AG09319 (cell line): ENCODE results near the gene DNASE1L3.

Experiments
- DNase-seq: peaks from one replicate; pipeline ENCODE4 v3.0.0-alpha.2; 2010; ENCODE audit warnings: low read depth; ENCODE audit errors: extremely low read depth
- TF ChIP-seq, protein P1 (sequence below): IDR thresholded peaks from 2 replicates; pipeline ENCODE4 v1.5.1; 2011; ENCODE audit warnings: low read depth, mild to moderate bottlenecking, inconsistent platforms, low read length, moderate library complexity

The DNASE1L3 gene

DNA sequence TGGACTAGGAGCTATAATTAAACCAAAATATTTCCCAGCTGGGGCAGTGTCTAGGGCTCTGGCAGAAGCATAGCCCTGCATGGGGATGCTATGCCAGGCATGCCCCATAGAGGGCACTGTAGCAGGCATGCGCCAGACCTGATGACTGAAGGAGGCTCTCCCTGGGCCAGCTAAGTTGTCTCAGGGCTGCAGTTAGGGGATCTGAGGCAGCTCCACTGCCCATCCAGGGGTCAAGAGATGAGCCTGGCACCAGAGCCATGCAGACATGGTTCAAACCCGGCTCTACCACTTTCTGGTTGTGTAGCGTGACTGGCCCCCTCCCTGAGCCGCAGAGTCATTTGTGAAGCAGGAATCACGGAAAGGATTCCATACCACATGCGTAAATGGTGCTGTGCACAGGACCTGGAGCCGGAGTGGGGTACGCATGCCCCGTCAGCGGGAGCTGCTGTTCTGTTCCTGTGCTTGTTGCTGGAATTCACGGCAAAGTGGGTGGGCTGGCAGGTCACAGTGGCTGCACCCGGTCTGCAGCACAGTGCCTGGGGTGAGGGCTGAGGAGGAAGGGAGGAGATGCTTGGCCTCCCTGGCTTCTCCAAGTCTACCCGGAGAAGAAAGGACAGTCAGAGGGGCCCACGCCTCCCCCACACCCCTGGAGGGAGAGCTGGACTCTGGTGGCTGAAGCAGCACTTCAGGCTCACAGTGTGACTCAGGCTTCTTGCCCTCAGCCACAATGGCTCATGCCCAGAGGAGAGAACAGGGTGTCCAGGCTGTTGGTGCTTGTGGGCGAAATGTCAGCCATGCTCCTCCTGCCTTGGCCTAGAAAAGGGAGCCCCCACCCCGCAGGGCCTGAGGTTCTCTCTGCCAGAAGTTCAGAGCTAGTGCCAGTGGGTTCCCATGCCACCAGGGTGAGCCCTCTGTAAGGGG lies 43.1 kb downstream of the DNASE1L3 start:
- TF ChIP-seq, protein P1, sequence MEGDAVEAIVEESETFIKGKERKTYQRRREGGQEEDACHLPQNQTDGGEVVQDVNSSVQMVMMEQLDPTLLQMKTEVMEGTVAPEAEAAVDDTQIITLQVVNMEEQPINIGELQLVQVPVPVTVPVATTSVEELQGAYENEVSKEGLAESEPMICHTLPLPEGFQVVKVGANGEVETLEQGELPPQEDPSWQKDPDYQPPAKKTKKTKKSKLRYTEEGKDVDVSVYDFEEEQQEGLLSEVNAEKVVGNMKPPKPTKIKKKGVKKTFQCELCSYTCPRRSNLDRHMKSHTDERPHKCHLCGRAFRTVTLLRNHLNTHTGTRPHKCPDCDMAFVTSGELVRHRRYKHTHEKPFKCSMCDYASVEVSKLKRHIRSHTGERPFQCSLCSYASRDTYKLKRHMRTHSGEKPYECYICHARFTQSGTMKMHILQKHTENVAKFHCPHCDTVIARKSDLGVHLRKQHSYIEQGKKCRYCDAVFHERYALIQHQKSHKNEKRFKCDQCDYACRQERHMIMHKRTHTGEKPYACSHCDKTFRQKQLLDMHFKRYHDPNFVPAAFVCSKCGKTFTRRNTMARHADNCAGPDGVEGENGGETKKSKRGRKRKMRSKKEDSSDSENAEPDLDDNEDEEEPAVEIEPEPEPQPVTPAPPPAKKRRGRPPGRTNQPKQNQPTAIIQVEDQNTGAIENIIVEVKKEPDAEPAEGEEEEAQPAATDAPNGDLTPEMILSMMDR: peak; percentile 96
- DNase-seq: peak; percentile 36

DNA sequence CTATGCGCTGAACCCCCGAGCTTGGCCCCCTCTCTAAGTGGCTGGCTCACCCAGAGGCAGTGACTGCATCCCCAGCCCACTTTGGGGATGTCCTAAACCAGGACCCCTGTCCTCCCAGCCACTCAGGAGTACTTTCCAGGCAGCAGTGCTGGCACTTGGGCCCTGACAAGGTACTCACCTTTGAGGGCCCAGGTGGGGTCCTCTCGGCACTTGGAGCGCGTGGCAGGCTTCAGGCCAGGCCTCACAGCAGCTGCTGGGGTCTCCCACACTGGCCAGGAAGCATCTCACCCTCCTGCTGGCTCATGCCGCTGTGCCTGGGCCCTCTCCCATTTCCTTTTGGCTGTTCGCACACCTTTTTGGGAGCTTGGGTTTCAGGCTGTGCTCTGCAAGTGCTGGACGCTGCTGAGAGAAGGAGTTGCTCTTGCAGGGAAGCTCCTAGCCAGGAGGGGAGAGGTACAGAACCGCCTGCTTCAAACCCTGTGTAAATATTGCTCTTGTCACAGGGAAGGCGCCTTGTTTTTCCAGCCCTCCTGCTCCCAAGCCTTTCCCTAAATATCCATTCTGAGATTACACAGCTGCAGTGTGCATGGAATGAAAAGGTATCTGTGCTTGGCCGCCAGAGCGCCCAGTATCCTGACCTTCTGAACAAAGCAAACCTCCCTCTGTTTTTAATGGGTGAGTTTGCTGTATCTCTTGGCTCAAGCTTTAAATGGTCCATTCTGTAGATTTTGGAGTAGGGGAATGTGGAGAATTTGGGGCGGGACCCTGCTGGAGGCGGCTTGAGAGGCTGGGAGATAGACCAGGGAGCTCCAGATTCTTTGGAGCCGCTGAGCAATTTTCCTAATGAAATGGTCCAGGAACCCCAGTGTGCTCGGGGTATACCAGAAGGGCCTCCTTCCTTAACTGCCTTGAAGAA lies 45.6 kb downstream of the DNASE1L3 start:
- TF ChIP-seq, protein P1: no peak
- no peak for DNase-seq

DNA sequence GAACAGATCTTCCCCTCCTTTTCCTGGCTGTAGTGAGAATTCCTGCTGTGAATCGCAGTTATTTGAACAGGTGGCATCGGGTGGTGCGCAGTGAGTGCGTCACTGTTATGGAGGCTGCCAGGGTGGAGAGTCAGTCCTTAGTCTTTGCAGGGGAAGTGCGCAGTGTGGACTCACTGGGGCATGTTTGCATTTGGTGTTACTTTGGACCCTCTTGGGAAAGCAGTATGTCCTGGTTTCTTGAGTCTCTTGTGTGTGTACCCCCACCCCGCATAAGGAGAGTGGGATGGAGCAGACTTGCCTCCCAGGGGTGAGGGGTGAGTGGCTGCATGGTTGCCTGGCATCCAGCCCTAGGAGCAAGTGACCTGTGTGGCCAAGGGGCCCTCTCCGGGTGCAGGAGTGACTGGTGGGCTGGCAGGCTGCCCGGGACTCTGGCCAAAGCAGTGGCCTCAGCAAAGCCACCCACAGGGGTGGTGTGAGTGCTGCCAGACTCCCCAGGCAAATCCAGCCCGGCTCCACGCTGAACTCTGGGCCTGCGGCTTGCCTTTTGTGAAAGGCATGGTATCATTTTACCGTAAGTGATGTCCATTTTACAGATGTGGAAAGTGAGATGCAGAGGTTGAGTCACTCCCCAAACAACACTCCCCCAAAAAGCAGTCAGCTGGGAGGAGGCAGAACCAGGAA lies 46.4 kb downstream of the DNASE1L3 start:
- no peak for DNase-seq
- TF ChIP-seq, protein P1: no peak

DNA sequence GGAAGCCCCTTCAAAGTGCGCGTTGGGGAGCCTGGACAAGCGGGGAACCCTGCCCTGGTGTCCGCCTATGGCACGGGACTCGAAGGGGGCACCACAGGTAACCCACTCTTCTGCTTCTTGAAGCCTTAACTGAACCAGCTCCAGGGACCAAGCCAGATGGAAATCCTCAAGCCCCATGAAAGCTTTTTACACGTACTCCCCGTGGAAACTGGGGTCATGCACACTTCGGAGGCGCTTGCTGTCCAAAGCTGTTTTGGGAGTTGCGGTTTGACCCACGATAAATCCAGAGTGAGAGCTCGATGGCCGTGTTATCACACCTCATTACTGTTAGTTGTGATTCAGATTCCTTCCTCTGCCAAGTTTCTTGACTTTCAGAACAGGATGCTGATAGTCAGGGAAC lies 47.5 kb downstream of the DNASE1L3 start:
- no peak for DNase-seq
- TF ChIP-seq, protein P1: no peak

DNA sequence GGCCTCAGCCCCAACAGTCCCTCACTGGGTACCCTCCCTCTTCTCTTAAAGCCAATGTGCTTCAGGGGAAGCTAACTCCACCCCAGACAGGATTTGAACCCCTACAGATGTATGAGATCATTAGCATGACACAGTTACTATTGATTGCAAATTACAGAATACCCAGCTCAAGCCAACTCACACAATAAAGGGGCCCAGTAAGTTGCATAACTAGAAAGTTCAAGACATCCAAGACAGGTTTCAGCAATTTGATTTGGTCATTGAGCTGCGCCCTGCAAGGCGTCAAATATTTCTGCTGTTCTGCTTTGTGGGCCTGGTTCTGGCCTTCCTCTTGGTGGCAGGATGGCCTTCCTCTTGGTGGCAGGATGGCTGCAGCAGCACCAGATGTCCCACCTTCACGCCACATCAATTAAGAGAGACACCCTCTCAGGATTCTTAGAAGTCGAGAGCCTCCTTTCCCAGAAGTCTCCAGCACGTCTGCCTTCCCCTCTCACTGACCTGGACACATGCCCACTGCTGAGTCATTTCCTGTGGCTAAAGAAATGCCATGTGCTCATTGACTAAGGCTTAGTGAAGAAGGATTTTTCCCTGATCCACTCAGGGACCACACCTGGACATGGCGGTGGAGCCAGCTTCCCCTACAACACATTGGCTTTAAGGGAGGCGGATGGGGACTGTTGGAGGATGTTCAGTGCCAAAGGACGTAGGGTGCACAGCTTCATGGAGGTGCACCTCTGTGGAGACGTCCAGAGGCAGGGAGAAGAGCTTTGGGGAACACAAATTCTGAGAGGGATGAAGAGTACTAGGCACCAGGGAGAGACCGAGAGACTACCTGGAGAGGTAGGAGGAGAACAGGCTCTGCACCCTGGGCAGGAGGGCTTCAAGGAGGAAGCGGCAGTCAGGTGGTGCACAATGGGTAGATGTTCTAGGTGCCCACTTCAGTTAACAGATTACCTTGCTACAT lies 49.1 kb downstream of the DNASE1L3 start:
- TF ChIP-seq, protein P1: no peak
- DNase-seq: peak; percentile 71

DNA sequence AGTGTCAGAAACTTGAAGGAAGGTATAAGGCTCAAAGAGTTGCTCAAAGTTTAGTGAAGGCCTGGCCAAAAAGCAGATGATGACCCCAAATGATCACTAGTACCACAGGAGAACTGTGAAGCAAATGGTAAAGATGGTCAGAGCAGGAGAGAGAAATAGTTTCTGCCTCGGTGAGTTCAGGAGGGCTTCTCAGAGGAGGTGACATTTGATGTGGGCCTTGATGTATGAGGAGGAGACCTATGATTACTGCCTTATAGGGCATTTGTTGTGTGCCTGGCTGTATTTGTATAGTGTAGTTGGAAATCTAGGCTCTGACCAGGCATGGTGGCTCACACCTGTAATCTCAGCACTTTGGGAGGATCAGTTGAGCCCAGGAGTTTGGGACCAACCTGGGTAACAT lies 50.4 kb downstream of the DNASE1L3 start:
- TF ChIP-seq, protein P1: no peak
- DNase-seq: no peak
